Kidney glomerular epithelial cell (primary cell): Measurements from ENCODE around the gene YTHDF1.

Source experiments
- DNase-seq: peaks from one replicate; lab custom pipeline; 2025; lab: John Stamatoyannopoulos, UW

Gene YTHDF1

GRCh38 chr20:63155266-63156165, 60.4 kb downstream of the YTHDF1 start:
- DNase-seq, result no peak

GRCh38 chr20:63154395-63154794, 61.5 kb downstream of the YTHDF1 start:
- DNase-seq, result no peak

- DNase-seq, result no peak
Observed at GRCh38 chr20:63153254-63154221, 62.4 kb downstream of the YTHDF1 start.

- DNase-seq, result no peak
Observed at GRCh38 chr20:63152322-63153253, 63.3 kb downstream of the YTHDF1 start.

- DNase-seq, result no peak
Observed at GRCh38 chr20:63151554-63152321, 64.2 kb downstream of the YTHDF1 start.

- DNase-seq, result no peak
Observed at GRCh38 chr20:63150911-63151531, 64.9 kb downstream of the YTHDF1 start.

- DNase-seq, result no peak
Observed at GRCh38 chr20:63150391-63150898, 65.5 kb downstream of the YTHDF1 start.

- DNase-seq, result no peak
Observed at GRCh38 chr20:63149531-63150192, 66.3 kb downstream of the YTHDF1 start.

GRCh38 chr20:63148696-63149095, 67.2 kb downstream of the YTHDF1 start:
- DNase-seq, result no peak

GRCh38 chr20:63147532-63147931, 68.4 kb downstream of the YTHDF1 start:
- no peak for DNase-seq
